ENCODE measurements around the gene PIK3CA.
"Not testable (repeated sequence)": the region's sequence is repeated elsewhere in the genome, so short reads cannot be mapped to it uniquely, and the experiment has no call there.

The PIK3CA gene

DNA sequence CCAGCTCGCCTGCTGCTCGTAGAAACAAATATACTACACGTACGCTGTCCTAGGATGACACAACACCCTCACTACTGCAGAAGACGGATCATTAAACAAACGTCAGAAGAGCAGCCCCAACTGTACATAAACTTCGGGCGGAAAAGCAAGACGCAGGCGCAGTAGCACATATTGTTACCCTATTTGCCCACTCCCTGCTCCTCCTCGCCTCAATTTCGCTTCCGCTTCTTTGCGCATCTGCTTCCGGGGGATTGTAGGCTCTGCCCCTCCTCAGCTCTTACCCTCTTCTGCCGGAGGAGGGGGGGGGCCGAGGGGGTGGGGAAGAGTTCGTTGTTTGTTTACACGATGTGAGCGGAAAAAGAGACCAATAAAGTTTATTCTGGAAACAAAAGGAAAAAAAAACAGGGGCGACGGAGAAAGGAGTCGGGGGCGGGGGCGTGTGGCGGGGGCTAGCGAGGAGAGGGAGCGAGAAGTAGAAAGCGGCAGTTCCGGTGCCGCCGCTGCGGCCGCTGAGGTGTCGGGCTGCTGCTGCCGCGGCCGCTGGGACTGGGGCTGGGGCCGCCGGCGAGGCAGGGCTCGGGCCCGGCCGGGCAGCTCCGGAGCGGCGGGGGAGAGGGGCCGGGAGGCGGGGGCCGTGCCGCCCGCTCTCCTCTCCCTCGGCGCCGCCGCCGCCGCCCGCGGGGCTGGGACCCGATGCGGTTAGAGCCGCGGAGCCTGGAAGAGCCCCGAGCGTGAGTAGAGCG lies at the start of gene PIK3CA:
TSS of gene PIK3CA (plus strand) at position 485 of the 743 bp plus-strand sequence. CDS start 50,469 bp downstream, outside the sequence.
- DNase-seq (ENCODE audit: low read depth) = peak; percentile 96

DNA sequence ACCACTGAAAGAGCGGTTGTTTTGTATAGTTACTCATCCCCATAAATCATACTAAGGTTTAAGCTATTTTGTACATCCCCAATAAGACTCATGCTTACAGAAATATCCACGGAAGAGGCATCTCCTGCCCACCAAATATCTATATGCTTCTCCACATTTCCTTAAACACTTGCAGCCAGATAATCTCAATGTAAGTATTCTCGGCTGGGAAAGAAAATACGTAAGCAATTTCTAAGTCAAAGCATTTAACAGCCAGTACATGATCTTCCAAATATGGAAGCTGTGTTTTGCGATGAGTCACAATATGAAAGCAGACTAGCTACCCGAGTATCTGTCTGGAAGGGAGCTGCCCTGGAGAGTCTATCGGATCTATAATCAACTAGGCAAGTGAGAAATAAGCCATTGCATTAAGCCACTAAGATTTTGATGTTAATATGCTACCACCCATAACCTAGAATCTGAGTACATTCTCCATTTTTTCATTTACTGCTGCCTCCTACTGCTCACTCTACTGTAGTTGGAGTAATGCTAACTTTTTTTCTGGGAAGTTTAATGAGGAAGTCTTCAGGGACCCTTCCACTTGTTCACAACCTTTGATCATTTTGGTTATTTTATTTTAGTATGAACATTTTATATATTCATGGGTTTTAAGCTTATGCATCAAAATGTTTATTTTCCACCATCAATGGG lies 49.6 kb upstream of the PIK3CA start:
- no peak for DNase-seq (ENCODE audit: low read depth)

DNA sequence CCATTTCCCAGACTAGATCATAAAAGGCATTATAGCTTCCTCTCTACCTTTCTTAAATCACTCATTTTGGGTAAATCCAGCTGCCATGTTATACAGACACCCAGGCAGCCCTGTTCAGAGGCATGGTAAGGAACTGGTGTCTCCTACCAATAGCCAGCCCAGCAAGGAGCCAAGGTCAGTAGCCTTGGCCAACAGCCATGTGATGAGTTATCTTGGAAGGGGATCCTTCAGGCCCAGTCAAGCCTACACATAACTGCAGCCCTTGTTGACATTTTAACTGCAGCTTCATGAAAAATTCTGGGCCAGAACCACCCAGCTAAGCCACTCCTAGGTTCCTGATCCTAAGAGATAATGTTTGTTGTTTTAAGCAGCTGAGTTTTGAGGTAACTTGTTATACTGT lies 47.5 kb upstream of the PIK3CA start:
- DNase-seq (ENCODE audit: low read depth) = no peak

DNA sequence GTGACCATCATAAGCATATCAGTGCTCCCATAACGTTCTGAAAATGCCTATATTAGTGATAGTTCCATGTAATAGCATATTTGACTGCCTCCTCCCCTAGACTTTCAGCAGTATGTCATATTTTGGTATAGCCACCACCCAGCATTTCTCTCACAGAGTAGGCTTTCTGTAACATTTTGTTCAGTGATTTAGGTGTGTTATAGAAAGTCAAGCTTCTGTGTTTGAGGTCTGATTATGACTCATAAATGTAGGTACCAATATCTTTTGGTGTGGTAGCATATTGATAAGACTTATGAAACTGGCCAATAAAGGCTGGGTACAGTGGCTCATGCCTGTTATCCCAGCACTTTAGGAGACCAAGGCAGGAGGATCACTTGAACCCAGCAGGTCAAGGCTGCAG lies 42.3 kb upstream of the PIK3CA start:
- no peak for DNase-seq (ENCODE audit: low read depth)

DNA sequence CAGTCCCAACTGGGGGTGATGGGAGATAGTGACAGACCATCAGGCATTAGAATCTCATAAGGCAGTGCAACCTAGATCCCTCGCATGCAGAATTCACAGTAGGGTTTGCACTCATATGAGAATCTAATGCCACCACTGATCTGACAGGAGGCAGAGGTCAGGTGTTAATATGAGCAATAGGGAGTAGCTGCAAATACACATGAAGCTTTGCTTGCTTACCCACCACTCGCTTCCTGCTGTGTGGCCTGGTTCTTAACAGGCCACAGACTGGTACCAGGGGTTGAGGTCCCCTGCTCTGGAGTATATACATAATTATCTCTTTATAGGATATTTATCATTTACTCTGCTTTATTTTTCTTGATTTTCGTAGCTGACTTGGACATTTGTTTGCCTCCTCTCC lies 40.5 kb upstream of the PIK3CA start:
- no peak for DNase-seq (ENCODE audit: low read depth)

DNA sequence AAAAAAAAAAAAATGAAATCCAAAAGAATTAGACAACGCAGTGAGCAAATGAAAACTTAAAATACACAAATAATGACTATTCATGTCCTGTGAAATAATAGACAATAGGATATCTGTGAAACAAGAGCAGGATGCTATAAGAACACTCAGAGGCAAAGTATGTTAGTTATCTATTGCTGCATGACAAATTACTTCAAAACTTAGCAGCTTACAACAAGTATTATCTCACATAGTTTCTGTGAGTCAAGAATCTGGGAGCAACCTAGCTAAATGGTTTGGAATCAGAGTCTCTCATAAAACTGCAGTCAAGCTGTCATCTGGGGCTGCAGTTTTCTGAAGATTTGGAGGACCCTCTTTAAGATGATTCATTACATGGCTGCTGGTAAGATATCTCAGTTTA lies 40.1 kb upstream of the PIK3CA start:
- no peak for DNase-seq (ENCODE audit: low read depth)

DNA sequence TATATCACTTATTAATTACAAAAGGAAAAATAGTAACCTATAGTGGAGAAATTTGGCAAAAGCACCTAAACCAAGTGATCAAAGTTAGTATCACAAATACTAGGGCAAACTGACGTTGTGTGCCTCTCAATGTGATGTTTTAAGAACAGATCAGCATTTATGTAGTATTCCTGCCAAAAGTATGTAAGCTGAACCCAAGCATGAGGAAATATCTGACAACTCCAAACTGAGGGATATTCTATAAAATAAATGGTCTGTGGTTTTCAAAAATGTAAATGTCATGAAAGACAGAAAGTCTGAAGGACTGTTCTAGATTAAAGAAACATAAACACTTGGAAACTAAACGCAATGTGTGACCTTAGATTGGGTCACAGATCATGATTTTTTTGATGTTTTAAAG lies 34.3 kb upstream of the PIK3CA start:
- no peak for DNase-seq (ENCODE audit: low read depth)

DNA sequence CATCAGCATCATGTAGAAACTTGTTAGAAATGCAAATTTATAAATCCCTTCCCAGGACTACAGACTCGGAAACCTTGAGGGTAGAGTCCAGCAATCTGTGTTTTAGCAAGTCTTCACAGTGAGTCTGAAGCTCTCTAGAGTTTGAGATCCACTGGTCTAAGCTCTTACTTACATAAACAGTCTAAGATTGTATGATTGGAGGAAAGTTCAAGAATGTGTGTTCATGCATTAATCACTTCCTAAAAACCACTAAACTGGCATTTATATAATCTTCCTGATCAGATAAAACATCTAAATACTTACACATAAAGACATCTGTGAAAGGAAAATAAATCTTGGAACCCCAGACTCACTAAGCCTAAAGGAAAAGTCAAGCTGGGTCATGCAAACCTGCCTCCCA lies 32.7 kb upstream of the PIK3CA start:
- DNase-seq (ENCODE audit: low read depth) = not testable (repeated sequence)

DNA sequence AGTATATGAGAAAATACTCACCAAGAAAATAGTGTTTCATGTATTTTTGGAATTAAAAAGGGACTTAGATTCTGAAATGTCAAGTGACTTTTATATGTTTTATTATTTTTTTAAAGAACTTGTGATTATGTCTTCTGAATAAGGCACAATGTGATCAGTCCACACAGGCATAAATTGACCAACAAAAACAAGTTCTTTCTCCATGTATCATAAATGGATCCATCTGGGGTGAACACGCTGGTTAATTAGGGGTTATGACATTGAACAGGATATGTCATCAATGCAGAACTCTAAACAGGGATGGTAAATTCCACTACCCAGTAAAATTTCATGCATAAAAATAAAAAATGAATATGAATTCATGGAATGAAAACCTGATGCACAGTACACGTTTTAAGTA lies 31.3 kb upstream of the PIK3CA start:
- DNase-seq (ENCODE audit: low read depth) = no peak

DNA sequence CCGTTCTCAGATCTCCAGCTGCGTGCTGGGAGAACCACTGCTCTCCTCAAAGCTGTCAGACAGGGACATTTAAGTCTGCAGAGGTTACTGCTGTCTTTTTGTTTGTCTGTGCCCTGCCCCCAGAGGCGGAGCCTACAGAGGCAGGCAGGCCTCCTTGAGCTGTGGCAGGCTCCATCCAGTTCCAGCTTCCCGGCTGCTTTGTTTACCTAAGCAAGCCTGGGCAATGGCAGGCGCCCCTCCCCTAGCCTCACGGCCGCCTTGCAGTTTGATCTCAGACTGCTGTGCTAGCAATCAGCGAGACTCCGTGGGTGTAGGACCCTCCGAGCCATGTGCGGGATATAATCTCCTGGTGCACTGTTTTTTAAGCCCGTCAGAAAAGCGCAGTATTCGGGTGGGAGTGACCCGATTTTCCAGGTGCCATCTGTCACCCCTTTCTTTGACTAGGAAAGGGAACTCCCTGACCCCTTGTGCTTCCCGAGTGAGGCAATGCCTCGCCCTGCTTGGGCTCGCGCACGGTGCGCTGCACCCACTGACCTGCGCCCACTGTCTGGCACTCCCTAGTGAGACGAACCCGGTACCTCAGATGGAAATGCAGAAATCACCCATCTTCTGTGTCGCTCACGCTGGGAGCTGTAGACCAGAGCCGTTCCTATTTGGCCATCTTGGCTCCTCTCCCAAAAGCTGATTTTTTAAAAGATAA lies 15.8 kb upstream of the PIK3CA start:
- not testable (repeated sequence) for DNase-seq (ENCODE audit: low read depth)

DNA sequence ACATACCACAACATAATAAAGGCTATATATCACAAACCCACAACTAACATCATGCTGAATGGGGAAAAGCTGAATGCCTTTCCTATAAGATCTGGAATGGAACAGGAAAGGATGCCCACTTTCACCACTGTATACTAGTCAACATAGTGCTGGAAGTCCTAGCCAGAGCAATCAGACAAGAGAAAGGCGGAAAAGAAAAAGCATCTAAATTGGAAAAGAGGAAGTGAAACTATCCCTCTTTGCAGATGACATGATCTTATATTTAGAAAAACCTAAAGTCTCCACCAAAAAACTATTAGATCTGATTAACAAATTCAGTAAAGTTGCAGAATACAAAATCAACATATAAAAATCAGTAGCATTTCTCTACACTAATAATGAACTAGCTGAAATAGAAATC lies 14.6 kb upstream of the PIK3CA start:
- no peak for DNase-seq (ENCODE audit: low read depth)

DNA sequence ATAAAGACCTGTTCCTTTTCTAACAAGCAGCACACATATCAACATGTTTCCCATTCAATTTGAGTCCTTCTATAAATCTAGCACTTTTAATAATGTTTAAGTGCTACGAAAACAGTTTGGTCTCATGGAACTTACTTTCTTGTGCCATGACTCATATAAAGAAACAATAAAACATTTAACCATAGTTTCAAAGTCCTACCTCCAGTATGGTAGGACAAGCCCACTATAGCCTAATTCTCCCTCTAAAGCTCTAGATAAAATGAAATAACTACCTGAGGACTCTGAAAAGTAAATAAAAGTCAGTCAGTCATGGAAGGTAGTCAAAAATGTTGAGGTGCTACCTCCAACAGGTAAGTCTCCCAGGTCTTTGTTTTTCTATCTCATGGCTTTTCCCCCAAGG lies 12.0 kb upstream of the PIK3CA start:
- DNase-seq (ENCODE audit: low read depth) = no peak

DNA sequence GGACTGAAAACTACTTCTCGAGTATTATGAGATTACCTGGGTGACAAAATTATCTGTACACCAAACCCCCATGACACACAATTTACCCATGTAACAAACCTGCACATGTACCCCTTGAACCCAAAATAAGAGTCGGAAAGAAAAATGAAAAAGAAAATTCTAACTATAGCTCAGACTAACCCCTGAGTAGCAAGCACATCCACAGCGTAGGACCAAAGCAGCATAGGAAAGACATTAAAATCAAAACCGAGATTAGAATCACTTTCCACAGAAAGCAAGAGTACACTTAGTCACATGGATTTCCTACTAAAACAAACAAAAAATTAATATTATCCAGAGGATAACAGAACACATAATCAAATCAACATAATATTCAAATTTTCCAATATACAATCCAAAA lies 6.3 kb upstream of the PIK3CA start:
- no peak for DNase-seq (ENCODE audit: low read depth)

DNA sequence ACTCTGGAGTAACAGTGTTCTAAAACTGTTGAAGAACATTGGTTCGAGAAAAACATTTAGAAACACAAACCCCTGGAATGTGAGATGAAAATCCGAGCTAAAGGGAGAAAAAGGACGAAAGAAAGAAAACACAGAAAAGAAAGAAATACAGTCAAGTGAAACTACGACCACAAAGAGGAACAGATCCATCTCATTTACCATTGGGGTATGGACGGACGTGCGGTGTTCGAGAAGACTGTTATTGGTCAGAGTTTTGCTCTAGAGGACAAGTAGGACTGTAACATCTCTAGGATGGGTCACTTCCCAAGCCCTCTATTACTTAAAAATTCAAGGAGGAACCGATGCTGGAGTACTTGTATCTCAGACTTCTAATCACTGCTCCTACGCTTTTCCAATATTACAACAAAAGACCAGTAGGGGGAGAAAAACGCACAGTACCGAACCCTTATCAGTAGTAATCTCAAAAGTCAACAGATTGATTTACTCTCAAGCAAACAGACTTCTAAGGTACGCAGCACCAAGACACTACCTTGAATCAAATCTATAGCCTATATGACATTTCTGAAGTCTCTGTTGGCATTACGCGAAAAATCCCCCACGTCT lies 1.1 kb upstream of the PIK3CA start:
- DNase-seq (ENCODE audit: low read depth) = peak; percentile 3

DNA sequence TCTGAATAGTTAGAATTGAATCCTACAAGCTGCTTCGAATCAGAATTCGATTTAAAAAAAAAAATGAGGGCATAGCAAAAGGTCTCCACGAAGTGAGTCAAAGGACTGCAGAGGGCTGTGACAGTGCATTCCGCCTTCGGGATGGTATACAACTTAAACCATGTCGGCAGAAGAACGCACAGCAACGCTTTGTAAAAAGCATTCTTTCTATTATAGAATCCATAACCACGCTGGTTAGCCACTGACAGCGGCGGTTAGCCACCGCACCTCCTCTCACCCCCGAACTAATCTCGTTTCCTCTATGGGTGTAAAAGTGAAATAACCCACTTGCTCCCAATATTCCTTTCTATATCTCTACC lies 664 bp upstream of the PIK3CA start:
- no peak for DNase-seq (ENCODE audit: low read depth)

DNA sequence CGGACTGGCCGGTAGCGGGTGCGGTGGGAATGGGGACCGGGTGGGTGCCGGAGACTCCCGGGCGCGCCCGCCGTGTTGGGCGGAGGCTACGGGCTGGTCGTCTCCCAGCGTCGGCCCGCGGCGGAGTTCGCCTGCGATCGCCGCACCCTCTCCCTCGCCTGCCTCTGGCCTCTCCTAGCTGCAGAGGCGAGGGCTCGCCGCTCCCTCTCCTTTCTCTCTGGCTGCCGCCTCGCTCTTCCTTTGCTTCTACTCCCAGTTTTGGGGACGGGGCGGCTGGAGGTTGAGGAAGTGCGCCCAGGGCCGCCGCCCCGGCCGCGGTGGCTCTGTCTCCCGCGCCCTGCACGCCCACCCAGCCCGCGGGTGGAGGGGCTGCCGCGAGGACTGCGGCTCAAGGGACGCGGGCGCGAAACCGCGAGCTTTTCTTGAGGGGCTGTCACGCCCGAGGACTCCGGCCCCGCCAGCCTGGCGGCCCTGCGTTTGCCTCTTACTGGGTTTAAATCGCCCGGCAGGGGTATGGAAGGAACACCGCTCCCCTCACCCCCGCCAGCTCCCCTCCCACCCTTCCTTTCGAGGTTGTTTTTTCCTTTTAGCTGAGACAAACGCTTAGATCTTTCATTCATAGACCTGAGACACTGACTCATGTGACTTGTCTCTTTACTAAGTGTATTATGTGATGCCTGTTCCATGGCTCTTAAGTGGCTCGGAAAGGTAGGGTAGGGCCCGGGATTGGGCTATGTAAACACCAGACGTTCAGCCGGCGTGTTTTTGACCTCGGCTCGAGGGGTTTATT lies 654 bp downstream of the PIK3CA start:
- peak; percentile 62 for DNase-seq (ENCODE audit: low read depth)

DNA sequence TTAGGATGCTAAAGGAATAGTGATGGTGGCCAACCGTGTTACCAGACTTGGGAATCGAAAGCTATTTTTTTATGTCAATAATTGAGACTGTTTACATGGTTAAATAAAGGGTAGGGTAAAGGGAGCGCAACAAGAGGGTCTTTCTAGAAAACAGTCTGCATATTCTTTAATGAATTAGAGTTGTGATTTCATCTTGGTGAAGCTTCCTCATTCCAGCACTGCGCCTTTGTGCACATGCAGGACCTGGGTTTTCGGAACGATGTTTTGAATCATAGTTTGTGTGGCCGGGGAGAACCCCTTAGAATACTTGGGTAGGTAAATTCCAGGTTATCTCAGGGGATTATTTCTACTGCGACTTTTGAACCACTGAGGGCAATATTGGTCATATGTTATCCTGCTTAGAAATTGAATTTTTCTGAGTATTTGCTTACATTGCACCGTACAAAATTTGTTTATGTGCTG lies 1.3 kb downstream of the PIK3CA start:
- peak; percentile 39 for DNase-seq (ENCODE audit: low read depth)

DNA sequence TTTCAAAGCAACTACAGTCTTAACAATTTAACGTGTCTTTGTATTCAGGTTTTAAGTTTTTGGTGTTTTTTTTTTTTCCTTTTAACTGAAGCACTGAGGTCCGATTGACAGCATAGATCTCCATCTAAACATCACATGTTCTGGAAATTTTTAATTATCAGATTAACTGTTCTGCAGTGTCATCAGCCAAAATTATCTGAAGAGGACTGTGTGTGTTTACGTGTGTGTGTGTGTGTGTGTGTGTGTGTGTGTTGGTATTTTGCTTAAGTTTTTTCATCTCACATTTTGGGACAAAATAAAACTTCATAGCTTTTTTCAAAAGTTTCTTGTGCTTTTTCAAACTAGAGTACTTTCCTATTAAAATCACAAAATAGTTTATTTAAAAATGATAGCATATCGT lies 1.8 kb downstream of the PIK3CA start:
- DNase-seq (ENCODE audit: low read depth) = no peak

DNA sequence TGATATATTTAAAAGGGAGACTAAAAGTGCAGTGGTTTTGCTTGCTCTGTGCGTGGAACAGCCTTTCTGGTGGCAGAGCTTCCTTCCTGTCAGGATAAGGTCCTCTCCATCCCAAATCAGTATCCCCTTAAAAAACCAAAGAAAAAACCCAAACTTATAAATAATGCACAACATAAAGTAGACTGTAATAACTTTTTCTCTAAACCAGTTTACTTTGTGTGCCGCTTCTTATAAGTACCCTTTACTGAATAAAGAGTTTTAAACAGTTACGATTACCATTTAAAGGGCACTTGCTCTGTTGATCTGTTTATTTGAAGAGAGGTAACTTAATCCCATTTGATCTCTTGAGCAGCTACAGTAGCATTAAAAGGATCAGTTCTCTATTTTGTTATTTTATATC lies 2.5 kb downstream of the PIK3CA start:
- DNase-seq (ENCODE audit: low read depth) = no peak

DNA sequence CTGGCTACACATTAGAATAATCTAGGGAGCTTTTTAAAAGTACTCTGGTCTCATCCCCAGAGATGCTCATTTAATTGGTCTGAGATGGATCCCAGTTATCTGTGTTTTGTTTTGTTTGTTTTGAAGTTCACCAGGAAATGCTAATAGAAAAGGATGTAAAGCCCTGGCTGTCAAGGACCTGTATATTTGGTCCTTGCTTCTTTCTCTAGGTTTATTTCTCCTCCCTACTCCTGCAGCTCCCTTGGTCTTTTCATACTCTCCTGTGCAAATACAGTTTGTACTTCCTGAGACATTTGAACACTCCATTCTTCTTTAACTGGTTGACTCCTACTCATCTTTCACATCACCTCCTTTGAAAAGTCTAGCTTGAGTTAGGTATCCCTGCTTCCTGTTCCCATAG lies 3.3 kb downstream of the PIK3CA start:
- DNase-seq (ENCODE audit: low read depth) = no peak

DNA sequence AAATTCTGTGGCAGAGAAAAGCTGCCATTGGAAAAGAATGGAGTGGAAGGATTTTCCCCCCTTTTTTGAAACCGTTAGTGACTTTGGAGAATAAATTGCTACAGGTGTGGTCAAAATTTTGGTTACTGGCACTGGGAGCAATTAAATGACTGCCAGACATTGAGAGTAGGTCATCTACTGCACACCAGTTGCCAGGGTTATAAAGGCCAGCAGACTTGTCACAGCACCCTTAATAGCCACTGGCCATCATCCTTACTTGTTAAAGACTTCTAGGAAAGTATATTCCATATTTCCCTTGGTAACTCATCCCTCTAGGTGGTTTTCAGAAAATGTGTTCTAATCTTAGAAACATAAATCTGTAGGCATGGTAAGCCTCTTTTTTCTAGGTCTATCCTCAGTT lies 8.0 kb downstream of the PIK3CA start:
- DNase-seq (ENCODE audit: low read depth) = no peak

DNA sequence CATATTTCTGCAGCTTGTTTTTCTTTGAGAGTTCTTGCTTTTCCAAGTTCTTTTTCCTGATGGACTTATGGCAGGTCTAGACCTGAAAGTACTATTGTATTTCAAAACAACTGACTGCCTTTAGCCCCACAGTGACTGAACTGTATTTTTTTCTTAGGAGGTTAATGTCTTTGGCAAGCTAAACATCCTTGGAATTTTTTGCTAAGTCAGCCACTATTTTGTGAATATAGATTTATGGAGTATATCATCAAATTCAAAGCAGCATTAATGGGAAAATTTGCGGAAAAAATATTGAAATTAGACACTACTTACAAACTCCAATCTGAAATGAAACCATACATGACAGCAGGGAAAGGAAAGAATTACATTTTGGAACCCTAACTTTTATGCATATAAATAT lies 8.6 kb downstream of the PIK3CA start:
- DNase-seq (ENCODE audit: low read depth) = no peak
